DMS53 treated with DMSO at 0.1 percent for 48 hours (cell line): ENCODE measurements around the gene SPNS2.
A peak's percentile ranks its signal among the peaks of the same experiment; 100 is the strongest.

Experiments
- DNase-seq: peaks from one replicate; lab custom pipeline; 2025; ENCODE audit not compliant: unreplicated experiment; lab: John Stamatoyannopoulos, UW

The SPNS2 gene

GRCh38 chr17:4498461-4499397 lies at the start of gene SPNS2:
SPNS2 (plus strand) TSS chr17:4498881; CDS start chr17:4499048, 167 bp downstream.
- DNase-seq = peak; percentile 46

GRCh38 chr17:4449736-4450135 lies 48.9 kb upstream of the SPNS2 start:
- DNase-seq = peak; percentile 2

DNA sequence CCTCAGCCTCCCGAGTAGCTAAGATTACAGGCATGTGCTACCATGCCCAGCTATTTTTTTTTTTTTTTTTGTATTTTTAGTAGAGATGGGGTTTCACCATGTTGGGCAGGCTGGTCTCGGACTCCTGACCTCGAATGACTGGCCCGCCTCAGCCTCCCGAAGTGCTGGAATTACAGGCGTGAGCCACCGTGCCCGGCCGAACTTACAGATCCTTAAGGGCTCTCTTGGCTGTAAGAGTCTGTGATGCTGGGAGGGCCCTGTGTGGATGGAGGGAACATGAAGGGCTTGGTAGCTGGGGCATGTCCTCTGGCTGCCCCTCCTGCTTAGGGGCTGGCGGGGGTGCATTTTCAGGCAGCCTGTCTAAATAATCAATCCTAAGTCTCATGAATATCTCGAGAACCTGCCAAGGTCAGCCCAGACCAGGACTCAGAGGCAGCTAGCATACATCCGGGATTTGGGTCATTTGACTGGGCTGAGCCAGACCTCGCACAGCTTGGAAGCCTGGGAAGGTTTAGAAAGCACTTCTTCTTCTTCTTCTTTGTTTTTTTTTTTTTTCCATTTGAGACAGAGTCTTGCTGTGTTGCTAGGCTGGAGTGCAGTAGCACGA lies 47.9 kb upstream of the SPNS2 start:
- no peak for DNase-seq

DNA sequence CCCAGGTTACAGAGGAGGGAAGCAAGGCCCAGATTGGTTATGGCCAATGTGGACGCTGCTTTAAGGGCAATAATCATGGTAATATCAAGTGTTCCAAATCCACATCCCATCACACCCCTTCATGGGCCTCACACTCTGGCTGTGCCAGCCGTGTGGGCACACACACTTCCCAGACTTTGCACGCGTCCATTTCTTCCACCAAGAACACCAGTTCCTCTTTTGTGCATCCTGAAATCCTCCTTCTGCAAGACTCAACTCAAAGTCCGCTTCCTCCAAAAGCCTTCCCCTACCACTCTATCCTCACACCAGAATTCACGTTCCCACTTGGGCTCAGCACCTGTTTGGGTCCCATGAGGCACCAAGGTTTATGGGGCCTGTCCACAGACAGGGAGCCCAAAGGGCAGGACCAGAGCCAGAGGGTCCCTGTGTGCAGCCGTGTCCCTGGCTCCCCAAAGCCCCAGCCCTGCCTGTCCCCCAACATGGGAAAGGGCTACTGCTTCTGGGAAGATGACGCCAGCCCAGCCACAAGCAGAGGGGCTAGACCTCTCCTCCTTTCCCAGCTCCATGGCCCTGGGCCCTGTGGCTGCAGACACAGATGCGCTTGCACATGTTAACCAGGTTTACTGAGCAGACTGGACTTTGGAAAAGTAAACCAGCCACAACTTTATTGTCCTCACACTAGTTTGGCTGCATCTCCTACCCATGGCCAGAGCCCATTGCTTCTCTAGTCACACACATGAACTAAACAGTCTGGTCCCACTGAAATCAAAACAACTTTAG lies 44.7 kb upstream of the SPNS2 start:
- DNase-seq = no peak

- DNase-seq = no peak
These were observed 38.0 kb upstream of the SPNS2 start for GRCh38 chr17:4460661-4461060.

- DNase-seq = no peak
These were observed 34.7 kb upstream of the SPNS2 start for GRCh38 chr17:4463818-4464476.

DNA sequence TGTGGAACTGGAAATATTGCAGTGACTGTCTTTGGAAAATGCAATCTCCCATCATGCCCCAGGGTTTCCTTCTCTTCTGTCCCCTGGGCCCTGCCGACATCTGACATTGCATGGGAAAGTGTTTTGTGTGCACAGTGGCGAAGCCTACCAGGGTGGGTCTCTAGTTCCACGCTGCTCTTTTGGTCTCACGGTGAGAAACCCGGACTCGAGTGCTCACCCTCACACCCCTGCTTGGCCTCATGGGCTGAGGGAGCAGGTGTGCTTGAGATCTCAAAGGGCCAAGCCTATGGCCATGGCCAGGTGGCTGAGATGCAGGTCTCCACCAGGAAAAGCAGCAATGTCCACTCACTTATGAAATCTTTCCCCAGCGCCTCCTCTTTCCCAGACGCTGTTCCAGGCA lies 32.9 kb upstream of the SPNS2 start:
- no peak for DNase-seq

DNA sequence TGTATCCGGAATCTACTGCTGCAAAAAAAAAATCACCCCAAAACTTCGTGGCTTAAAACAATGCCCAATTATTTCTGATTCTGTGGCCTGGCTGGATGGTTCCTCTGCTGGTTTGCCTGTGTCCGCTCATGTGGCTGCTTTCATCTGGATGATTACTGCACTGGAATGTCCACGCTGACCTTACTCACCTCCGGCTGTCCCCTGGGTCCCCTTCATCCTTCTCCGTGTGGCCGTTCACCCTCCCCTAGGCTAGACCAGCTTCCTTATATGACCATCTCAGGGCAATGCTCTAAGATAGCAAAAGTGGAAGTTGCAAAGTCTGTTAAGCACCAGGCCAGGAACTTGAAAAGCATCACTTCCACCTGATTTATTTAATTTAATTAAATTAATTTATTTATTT lies 31.4 kb upstream of the SPNS2 start:
- DNase-seq = no peak

GRCh38 chr17:4469552-4469951 lies 29.1 kb upstream of the SPNS2 start:
- no peak for DNase-seq

DNA sequence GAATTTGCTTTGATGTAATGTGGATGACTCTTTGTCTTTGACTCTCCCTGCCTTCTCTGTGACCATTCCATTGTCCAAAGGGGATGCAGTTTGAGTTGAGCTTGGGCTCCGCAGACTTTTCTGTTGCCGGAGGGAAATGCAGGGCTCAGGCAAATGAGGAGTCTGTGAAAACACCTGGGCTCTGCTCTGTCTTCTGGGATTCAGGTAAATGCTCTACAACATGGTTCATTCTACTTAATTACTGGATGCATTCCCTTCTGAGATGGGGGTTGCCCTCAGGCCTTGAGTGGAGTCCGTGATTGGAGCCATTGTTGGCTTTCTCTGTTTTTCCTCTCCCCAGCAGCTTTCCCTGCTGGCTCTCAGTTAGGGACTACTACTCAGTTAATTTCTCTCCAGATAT lies 26.4 kb upstream of the SPNS2 start:
- no peak for DNase-seq

DNA sequence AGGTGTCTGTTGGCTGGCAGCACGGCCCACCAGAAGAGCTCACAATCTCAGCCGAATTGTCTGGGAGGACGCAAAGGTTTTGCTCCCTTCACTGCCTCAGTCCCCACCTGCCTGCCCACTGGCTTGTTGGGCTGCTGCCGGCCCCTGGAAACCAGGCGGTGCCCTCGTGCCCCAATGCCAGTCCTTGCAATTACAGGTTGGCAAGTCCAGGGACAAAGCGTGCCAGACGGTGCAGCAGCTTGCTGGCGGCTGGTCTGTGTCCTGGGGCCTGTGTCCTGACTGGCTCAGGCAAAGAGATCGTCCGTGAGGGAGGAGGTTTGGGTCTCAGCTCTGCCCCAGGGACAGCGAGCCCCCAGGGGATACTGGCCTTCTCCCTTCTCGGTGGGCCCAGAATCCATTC lies 24.6 kb upstream of the SPNS2 start:
- no peak for DNase-seq

GRCh38 chr17:4475001-4475400 lies 23.7 kb upstream of the SPNS2 start:
- no peak for DNase-seq

DNA sequence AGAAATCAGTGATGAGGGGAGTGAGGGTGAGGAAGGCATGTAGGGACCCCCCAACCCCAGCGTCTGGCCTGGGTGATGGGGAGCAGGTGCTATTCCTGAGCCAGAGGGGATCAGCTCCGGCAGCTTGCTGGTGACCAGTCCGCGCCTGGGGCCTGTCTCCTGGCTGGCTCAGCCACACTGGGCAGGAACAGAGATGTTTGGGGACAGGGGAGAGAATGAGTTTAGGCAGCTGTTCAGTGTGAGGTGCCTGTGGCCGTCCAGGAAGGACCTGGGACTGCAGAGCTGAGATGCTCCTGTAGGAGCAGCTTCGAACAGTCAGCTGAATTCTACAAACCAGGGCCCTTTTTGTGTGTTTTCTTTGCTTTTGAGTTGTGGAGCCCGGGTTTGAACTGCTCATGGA lies 23.2 kb upstream of the SPNS2 start:
- no peak for DNase-seq

DNA sequence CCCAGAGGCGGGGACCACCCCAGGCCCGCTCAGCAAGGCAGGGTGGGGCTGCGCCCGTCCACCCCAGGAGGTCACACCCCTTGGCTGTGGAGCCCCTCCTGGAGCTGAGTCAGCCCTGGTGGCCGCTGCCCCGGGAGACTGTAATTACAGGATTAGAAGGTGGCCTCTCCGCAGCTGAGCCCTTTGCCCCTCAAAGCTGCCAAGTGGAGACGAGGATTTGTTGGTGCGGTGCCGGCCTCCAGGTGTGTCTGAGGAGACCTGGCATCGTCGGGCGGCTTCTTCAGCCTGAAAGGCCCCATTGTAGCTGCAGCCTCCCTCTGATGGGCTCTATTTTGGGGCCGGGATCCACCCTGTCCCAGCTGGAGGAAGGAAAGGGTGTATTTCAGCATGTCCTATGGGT lies 22.7 kb upstream of the SPNS2 start:
- no peak for DNase-seq

- DNase-seq = peak; percentile 31
These were observed 22.1 kb upstream of the SPNS2 start for GRCh38 chr17:4476511-4477070.

- DNase-seq = no peak
These were observed 21.4 kb upstream of the SPNS2 start for GRCh38 chr17:4477255-4477791.

- DNase-seq = no peak
These were observed 20.3 kb upstream of the SPNS2 start for GRCh38 chr17:4478318-4478830.

GRCh38 chr17:4479340-4479981 lies 19.2 kb upstream of the SPNS2 start:
- DNase-seq = no peak

DNA sequence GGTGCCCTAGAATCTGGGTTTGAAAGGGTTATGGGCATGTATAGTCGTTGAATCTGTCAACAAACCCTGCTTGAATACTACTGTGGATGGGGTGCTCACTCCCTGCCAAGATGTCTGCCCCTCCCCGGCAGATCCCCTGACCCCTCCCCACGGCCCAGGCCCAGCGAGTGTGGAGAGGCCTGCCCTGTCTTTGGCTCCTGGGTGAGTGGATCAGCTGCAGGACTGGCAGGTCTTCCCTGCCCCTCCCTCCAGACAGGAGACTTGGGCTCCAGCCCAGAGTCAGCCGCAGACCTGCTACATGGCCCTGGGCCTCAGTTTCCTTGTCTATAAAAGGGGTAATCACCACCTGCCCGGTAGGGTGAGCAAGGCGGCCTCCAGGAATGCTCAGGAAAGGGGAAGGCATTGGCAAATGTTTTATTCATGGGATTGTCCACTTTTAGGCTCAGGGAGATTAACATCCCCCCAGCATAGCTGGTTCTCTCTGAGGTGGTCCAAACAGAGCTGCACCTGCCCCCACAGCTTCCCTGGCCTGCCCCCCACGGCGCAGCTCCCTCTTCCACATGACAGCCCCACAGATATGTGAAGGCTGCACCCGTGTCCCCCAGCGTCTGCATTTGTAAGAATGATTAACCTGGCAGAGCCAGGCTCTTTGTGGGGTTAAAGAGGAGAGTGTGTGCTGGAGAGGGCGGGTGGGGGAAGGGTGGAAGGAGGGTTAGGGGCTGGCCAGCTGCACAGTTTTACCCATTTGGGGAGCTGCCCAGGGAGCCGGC lies 18.5 kb upstream of the SPNS2 start:
- no peak for DNase-seq
